T-helper 17 cell (primary cell): Measurements from ENCODE around the gene MAP3K13. TPM values are rescaled to one million over a fixed set of nuclear protein-coding genes. Genes with fewer than 3 reads are reported as not detected.
A peak's percentile ranks its signal among the peaks of the same experiment; 100 is the strongest.

Experiments
- ATAC-seq: fragments of 150-1000 bp; cut with Tn5 transposase; 2 replicates; pipeline ENCODE4 v1.10.0; 2021; ENCODE audit warnings: mild to moderate bottlenecking, moderate library complexity
- DNase-seq, 3 donors: peaks; one replicate each; pipeline versions ENCODE4 v3.0.0 to v3.0.0-alpha.2; 2020 to 2021
- H3K9me3 ChIP-seq: one replicate; pipeline ENCODE4 v1.7.0; 2013; ENCODE audit warnings: low read length, mild to moderate bottlenecking; ENCODE audit not compliant: control insufficient read depth, poor library complexity, severe bottlenecking
- H3K27ac Mint-ChIP-seq: one replicate; pipeline ENCODE4 v1.8.0; 2022; ENCODE audit warnings: mild to moderate bottlenecking, moderate library complexity, mixed read lengths
- H3K27me3 Mint-ChIP-seq: one replicate; pipeline ENCODE4 v1.8.0; 2022; ENCODE audit warnings: mixed read lengths
- H3K36me3 Mint-ChIP-seq: one replicate; pipeline ENCODE4 v1.8.0; 2022; ENCODE audit warnings: low read depth, mixed read lengths
- H3K4me1 Mint-ChIP-seq: one replicate; pipeline ENCODE4 v1.8.0; 2022; ENCODE audit warnings: mild to moderate bottlenecking, mixed read lengths
- H3K4me3 Mint-ChIP-seq: one replicate; pipeline ENCODE4 v1.8.0; 2022; ENCODE audit warnings: mild to moderate bottlenecking, moderate library complexity, mixed read lengths
- total RNA-seq, 4 donors: library from RNA in 2 of 4; stranded (reverse) in 2 of 4; gene quantifications; one replicate each; pipeline ENCODE4 v1.2.3 and lab custom pipeline; 2022 to 2026

Gene MAP3K13
- total RNA-seq, 2 donors from 2014 or later: 6.8 to 8.1 TPM

- ATAC-seq: no peak
- Mint-ChIP-seq H3K27me3 (peaks cover 10% of the 10 kb centered on the region), H3K4me1 (no peaks in the 10 kb centered on the region), H3K36me3 (no peaks in the 10 kb centered on the region), H3K27ac (no peak overlapping the region), H3K4me3 (no peak overlapping the region)
- DNase-seq: no peak
- H3K9me3 ChIP-seq: no peaks in the 10 kb centered on the region
These were observed 164.4 kb downstream of the MAP3K13 start for GRCh38 chr3:185527364-185527763.

DNA sequence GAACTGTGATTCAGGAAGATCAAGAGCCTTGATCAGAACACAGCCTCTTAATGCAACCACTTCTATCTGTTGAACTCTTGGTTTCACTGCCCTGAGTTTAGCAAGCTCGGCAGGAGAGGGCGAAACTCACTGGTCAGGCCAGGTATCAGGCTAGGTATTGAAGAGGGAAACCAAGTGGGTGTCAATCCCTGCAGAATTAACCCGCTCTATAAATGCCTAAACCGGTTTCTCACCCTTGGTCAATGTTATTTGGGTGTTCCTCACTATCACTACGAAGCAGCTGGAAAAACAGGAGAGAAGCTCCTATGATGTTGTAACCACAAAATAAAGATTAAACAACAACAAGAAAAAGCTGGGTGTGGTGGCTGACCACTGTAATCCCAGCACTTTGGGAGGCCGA lies 165.6 kb downstream of the MAP3K13 start:
- H3K27ac Mint-ChIP-seq: no peak overlapping the region
- no peak overlapping the region for H3K4me3 Mint-ChIP-seq
- no peaks in the 10 kb centered on the region for H3K4me1 Mint-ChIP-seq
- ATAC-seq (no peak), DNase-seq (no peak)
- H3K9me3 ChIP-seq: no peaks in the 10 kb centered on the region
- no peaks in the 10 kb centered on the region for H3K36me3 Mint-ChIP-seq
- peaks cover 10% of the 10 kb centered on the region for H3K27me3 Mint-ChIP-seq

DNA sequence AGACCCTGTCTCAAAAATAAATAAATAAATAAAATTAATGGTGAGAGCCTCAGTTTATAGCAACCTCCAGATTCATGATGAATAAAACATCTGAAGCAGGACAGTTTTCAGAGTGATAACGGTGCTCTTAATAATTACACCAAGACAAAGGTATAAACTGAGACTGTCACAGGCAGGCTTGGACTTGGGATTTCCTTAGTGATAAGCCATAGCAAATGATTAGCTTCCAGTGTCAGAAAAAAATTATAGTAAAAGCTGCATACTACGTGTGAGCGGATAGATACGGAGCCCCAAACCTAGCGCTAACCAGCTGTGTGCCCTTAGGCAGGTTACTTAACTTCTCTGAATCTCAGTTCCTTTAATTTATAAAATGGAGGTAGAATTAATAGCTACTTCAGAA lies 167.9 kb downstream of the MAP3K13 start:
- Mint-ChIP-seq H3K27ac (no peak overlapping the region), H3K27me3 (peaks cover 4% of the 10 kb centered on the region), H3K4me1 (no peaks in the 10 kb centered on the region), H3K4me3 (no peak overlapping the region), H3K36me3 (no peaks in the 10 kb centered on the region)
- no peak for DNase-seq
- ATAC-seq: no peak
- no peaks in the 10 kb centered on the region for H3K9me3 ChIP-seq

- no peaks in the 10 kb centered on the region for H3K27me3 Mint-ChIP-seq
- H3K27ac Mint-ChIP-seq: no peak overlapping the region
- peaks cover 7% of the 10 kb centered on the region for H3K4me1 Mint-ChIP-seq
- no peak for ATAC-seq
- no peaks in the 10 kb centered on the region for H3K9me3 ChIP-seq
- no peak overlapping the region for H3K4me3 Mint-ChIP-seq
- no peak for DNase-seq
- H3K36me3 Mint-ChIP-seq: no peaks in the 10 kb centered on the region
These were observed 170.0 kb downstream of the MAP3K13 start for GRCh38 chr3:185532901-185533300.

DNA sequence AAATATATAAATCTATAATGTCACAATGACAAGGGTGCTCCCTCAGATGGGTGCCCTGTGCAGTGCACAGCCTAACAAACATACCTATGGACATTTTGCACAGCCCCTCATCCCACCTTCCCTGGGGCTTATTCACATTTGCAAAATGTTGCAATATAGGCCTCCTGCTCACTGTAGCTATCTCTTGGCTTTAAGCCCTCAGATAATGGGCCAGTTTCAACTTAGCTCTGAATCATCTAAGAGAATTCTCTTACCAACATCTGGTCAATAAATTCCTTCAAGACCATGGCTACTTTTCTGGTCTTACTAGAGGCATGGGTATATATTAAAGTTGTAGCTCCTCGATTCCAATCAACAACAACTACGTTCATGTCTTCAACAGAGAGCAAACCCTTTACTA lies 171.6 kb downstream of the MAP3K13 start:
- peaks cover 7% of the 10 kb centered on the region for H3K4me1 Mint-ChIP-seq
- H3K4me3 Mint-ChIP-seq: no peak overlapping the region
- ATAC-seq (no peak), DNase-seq (no peak)
- no peaks in the 10 kb centered on the region for H3K9me3 ChIP-seq
- H3K27ac Mint-ChIP-seq: no peak overlapping the region
- no peaks in the 10 kb centered on the region for H3K36me3 Mint-ChIP-seq
- H3K27me3 Mint-ChIP-seq: no peaks in the 10 kb centered on the region

GRCh38 chr3:185537369-185537970 lies 174.5 kb downstream of the MAP3K13 start:
- no peak for DNase-seq

More at GRCh38 chr3:185537369-185537970, 174.5 kb downstream of the MAP3K13 start:
- peaks cover 3% of the 10 kb centered on the region for H3K27me3 Mint-ChIP-seq
- H3K27ac Mint-ChIP-seq: peak overlapping the region; percentile 75
- ATAC-seq: peak; percentile 67
- H3K9me3 ChIP-seq: no peaks in the 10 kb centered on the region
- H3K4me3 Mint-ChIP-seq: peak overlapping the region; percentile 31
- peaks cover 7% of the 10 kb centered on the region for H3K4me1 Mint-ChIP-seq
- H3K36me3 Mint-ChIP-seq: no peaks in the 10 kb centered on the region

Other genes with a start within 250 kb of the MAP3K13 start
- under 1 TPM in 1 of 2 donors, not detected in 1; 0.08 TPM for gene C3orf70, start 210.1 kb upstream of the MAP3K13 start, total RNA-seq
- 1 to 10 TPM in 1 of 2 donors, under 1 TPM in 1; 0.90 to 1.1 TPM for gene EHHADH, start 109.1 kb upstream of the MAP3K13 start, total RNA-seq
- 10 to 100 TPM; 20.6 to 23.4 TPM for gene TMEM41A, start 135.9 kb downstream of the MAP3K13 start, total RNA-seq
- 1 to 10 TPM in 1 of 2 donors, under 1 TPM in 1; 0.32 to 1.7 TPM for gene LIPH, start 189.5 kb downstream of the MAP3K13 start, total RNA-seq
- gene SENP2, start 223.2 kb downstream of the MAP3K13 start, total RNA-seq: 10 to 100 TPM; 48.5 to 64.6 TPM